ENCODE measurements around the gene ELAVL4.

ELAVL4 gene

GRCh38 chr1:50251702-50252101, 143.0 kb downstream of the ELAVL4 start:
- no peak overlapping the region for H3K27ac ChIP-seq (ENCODE audit: low read depth, low read length)
- H3K4me1 ChIP-seq (ENCODE audit: control insufficient read depth, insufficient read depth, low read length, unreplicated experiment): peaks cover 4% of the 10 kb centered on the region
- no peaks in the 10 kb centered on the region for H3K36me3 ChIP-seq (ENCODE audit: insufficient read depth, low read length)
- no peaks in the 10 kb centered on the region for H3K27me3 ChIP-seq (ENCODE audit: insufficient read depth, low read length)
- H3K4me3 ChIP-seq (ENCODE audit: low read depth, low read length): no peak overlapping the region
- H3K79me2 ChIP-seq (ENCODE audit: control insufficient read depth, insufficient read depth, low read length, unreplicated experiment): no peaks in the 10 kb centered on the region
- H2AFZ ChIP-seq (ENCODE audit: low read length, unreplicated experiment): no peak overlapping the region

- H3K36me3 ChIP-seq (ENCODE audit: insufficient read depth, low read length): no peaks in the 10 kb centered on the region
Observed at GRCh38 chr1:50252196-50252595, 143.5 kb downstream of the ELAVL4 start.

More at GRCh38 chr1:50252196-50252595, 143.5 kb downstream of the ELAVL4 start:
- Histone ChIP-seq H3K4me3 (ENCODE audit: low read depth, low read length) (no peak overlapping the region), H3K4me1 (ENCODE audit: control insufficient read depth, insufficient read depth, low read length, unreplicated experiment) (peaks cover 2% of the 10 kb centered on the region), H3K27ac (ENCODE audit: low read depth, low read length) (no peak overlapping the region), H3K27me3 (ENCODE audit: insufficient read depth, low read length) (no peaks in the 10 kb centered on the region), H2AFZ (ENCODE audit: low read length, unreplicated experiment) (no peak overlapping the region), H3K79me2 (ENCODE audit: control insufficient read depth, insufficient read depth, low read length, unreplicated experiment) (no peaks in the 10 kb centered on the region)
